AG04450 (cell line): ENCODE results near the gene NPEPL1. TPM values are rescaled to one million over a fixed set of nuclear protein-coding genes. Genes with fewer than 3 reads are reported as not detected.

ENCODE experiments used
- CTCF ChIA-PET: fragments of 300-600, 350-600 bp; formaldehyde crosslinking; extraction: SDS; loops from one replicate; lab custom pipeline; 2022; ENCODE audit warnings: antibody characterized with exemption, inconsistent platforms; lab: Charles Lee
- POLR2A ChIA-PET: fragments of 350-600 bp; formaldehyde crosslinking; extraction: SDS; loops from one replicate; lab custom pipeline; 2021; ENCODE audit warnings: antibody characterized with exemption, inconsistent platforms; lab: Yijun Ruan, JAX
- DNase-seq: peaks from one replicate; pipeline ENCODE4 v3.0.0-alpha.2; 2011; ENCODE audit warnings: low read depth, low spot score
- H3K27ac ChIP-seq: one replicate; pipeline ENCODE4 v1.5.1; 2012; ENCODE audit warnings: low read depth, low read length, control low read depth
- H3K27me3 ChIP-seq: one replicate; pipeline ENCODE4 v1.6.0; 2012; ENCODE audit warnings: low read length; ENCODE audit not compliant: control insufficient read depth, insufficient read depth
- H3K4me3 ChIP-seq: 2 replicates; pipeline ENCODE4 v1.5.1; 2011; ENCODE audit warnings: mild to moderate bottlenecking, low read depth, low read length, control low read depth
- H3K9me3 ChIP-seq: 2 replicates; pipeline ENCODE4 v1.5.1; 2012; ENCODE audit warnings: low read length; ENCODE audit not compliant: control insufficient read depth, insufficient read depth
- CTCF ChIP-seq: IDR thresholded peaks from 2 replicates; pipeline ENCODE4 v1.5.1; 2011; ENCODE audit warnings: low read depth, low read length, control low read depth, inconsistent platforms
- polyA plus RNA-seq: library from polyadenylated mRNA; depleted of rRNA; stranded (reverse); fragments of >200 nt; gene quantifications from 2 replicates; pipeline ENCODE4 v1.2.3, GENCODE V29; 2011

The NPEPL1 gene
- polyA plus RNA-seq, 1 experiment = 3.6 TPM

GRCh38 chr20:58667975-58668374 is 24.6 kb upstream of the NPEPL1 start:
- Histone ChIP-seq H3K27ac (no peak overlapping the region), H3K9me3 (no peaks in the 10 kb centered on the region), H3K27me3 (no peaks in the 10 kb centered on the region), H3K4me3 (no peak overlapping the region)
- no peak for TF ChIP-seq CTCF
- DNase-seq = no peak
- ChIA-PET POLR2A (no interaction called here), CTCF (interaction anchor here (1.4 to 1.9 kb wide), 2 partner anchors 11 to 202 kb away, joined by 5 read pairs; no protein-coding TSS in a partner anchor)

- Histone ChIP-seq H3K4me3 (no peak overlapping the region), H3K27ac (no peak overlapping the region), H3K9me3 (no peaks in the 10 kb centered on the region), H3K27me3 (no peaks in the 10 kb centered on the region)
- POLR2A ChIA-PET = no interaction called here
- no peak for DNase-seq
- CTCF ChIA-PET = no interaction called here
- TF ChIP-seq CTCF = no peak
Measured at GRCh38 chr20:58668901-58669286, 23.7 kb upstream of the NPEPL1 start.

GRCh38 chr20:58669287-58670006 is 23.2 kb upstream of the NPEPL1 start:
- Histone ChIP-seq H3K9me3 (no peaks in the 10 kb centered on the region), H3K27me3 (no peaks in the 10 kb centered on the region), H3K27ac (no peak overlapping the region), H3K4me3 (no peak overlapping the region)
- no peak for DNase-seq
- CTCF ChIA-PET = interaction anchor here (1.0 kb wide), 1 partner anchor 19 kb away, joined by 3 read pairs; the partner anchor contains the start of gene STX16
- POLR2A ChIA-PET = no interaction called here
- no peak for TF ChIP-seq CTCF

GRCh38 chr20:58670102-58670501 is 22.5 kb upstream of the NPEPL1 start:
- POLR2A ChIA-PET = no interaction called here
- TF ChIP-seq CTCF = no peak
- CTCF ChIA-PET = interaction anchor here (1.0 kb wide), 1 partner anchor 19 kb away, joined by 3 read pairs; the partner anchor contains the start of gene STX16
- no peak for DNase-seq
- H3K4me3 ChIP-seq = no peak overlapping the region
- no peaks in the 10 kb centered on the region for H3K27me3 ChIP-seq
- no peaks in the 10 kb centered on the region for H3K9me3 ChIP-seq
- H3K27ac ChIP-seq = no peak overlapping the region

GRCh38 chr20:58670659-58671058 is 21.9 kb upstream of the NPEPL1 start:
- no peak for DNase-seq
- Histone ChIP-seq H3K4me3 (no peak overlapping the region), H3K27ac (no peak overlapping the region), H3K27me3 (no peaks in the 10 kb centered on the region), H3K9me3 (no peaks in the 10 kb centered on the region; the same call in 1 of the 2 replicates)
- ChIA-PET CTCF (no interaction called here), POLR2A (no interaction called here)
- no peak for TF ChIP-seq CTCF
